HCT116 (cell line): ENCODE results near the gene RGS13. TPM values are rescaled to one million over a fixed set of nuclear protein-coding genes. Genes with fewer than 3 reads are reported as not detected.

Experiments
- ATAC-seq: fragments of 200-7000 bp; cut with Tn5 transposase; 2 replicates; pipeline ENCODE4 v1.9.1; 2020; ENCODE audit warnings: mild to moderate bottlenecking, moderate library complexity
- BruUV-seq: library from RNA; stranded (reverse); fragments of 400-500 nt; replicated peaks from 2 replicates; lab custom pipeline; 2021; lab: Mats Ljungman, UMichigan
- CTCF ChIA-PET: fragments of 300-600 bp; sonication (Branson Sonifier 250); formaldehyde crosslinking; loops from one replicate; lab custom pipeline; 2021; ENCODE audit warnings: antibody characterized with exemption; lab: Charles Lee
- POLR2A ChIA-PET: fragments of 300-600, 350-600 bp; sonication (Branson Sonifier 250); formaldehyde crosslinking; loops from one replicate; lab custom pipeline; 2021; ENCODE audit warnings: antibody characterized with exemption; lab: Charles Lee
- RAD21 ChIA-PET, 2 experiments: fragments of 300-600 bp; sonication (Branson Sonifier 250); formaldehyde crosslinking; loops; one replicate each; lab custom pipeline; 2023; ENCODE audit warnings: low total read pairs in 2 of 2; ENCODE audit not compliant: uncharacterized antibody in 2 of 2, unreplicated experiment in 2 of 2, low non-redundant PET in 1 of 2; lab: Charles Lee
- DNase-seq: peaks from one replicate; pipeline ENCODE4 v3.0.0-alpha.2; 2010; ENCODE audit warnings: low read depth, low spot score
- H2AFZ ChIP-seq: fragments of 200-600 bp; shearing (Covaris generic), sonication (generic); 2 replicates; pipeline ENCODE4 v1.6.1; 2017; ENCODE audit warnings: low read depth, mixed run types, mixed read lengths, antibody characterized with exemption, low read length; ENCODE audit not compliant: poor library complexity, severe bottlenecking
- H3K27ac ChIP-seq: 2 replicates; pipeline ENCODE4 v1.5.1; 2012; ENCODE audit warnings: low read depth, low read length
- H3K27me3 ChIP-seq: fragments of 200-600 bp; sonication (generic); 2 replicates; pipeline ENCODE4 v1.6.1; 2016; ENCODE audit warnings: mixed run types, low read length, mixed read lengths; ENCODE audit not compliant: insufficient read depth
- H3K36me3 ChIP-seq, 2 experiments: fragments of 200-500 bp in 1 of 2; fragments of 200-600 bp in 1 of 2; sonication (Bioruptor generic) in 1 of 2; sonication (generic) in 1 of 2; 2 replicates each; pipeline versions ENCODE4 v1.5.1 to v1.6.1; 2014 to 2016; ENCODE audit warnings: low read length in 2 of 2, inconsistent platforms in 1 of 2, mixed read lengths in 1 of 2, mixed run types in 1 of 2; ENCODE audit not compliant: insufficient read depth in 2 of 2, control insufficient read depth in 1 of 2
- H3K4me1 ChIP-seq, 2 experiments: fragments of 200-600 bp in 1 of 2; sonication (generic) in 1 of 2; 2 replicates each; pipeline versions ENCODE4 v1.5.1 to v1.6.1; 2012 to 2017; ENCODE audit warnings: low read length in 2 of 2, inconsistent platforms in 1 of 2, mild to moderate bottlenecking in 1 of 2, mixed read lengths in 1 of 2, mixed run types in 1 of 2, moderate library complexity in 1 of 2; ENCODE audit not compliant: insufficient read depth in 2 of 2, control insufficient read depth in 1 of 2
- H3K4me2 ChIP-seq: fragments of 200-600 bp; sonication (generic); 2 replicates; pipeline ENCODE4 v1.6.1; 2017; ENCODE audit warnings: mixed run types, low read length, mixed read lengths
- H3K4me3 ChIP-seq, 2 experiments: fragments of 200-600 bp in 1 of 2; sonication (generic) in 1 of 2; replicated peaks in 1 of 2; 2 replicates each; pipeline ENCODE4 v1.5.1; 2011 to 2016; ENCODE audit warnings: low read length in 2 of 2, control low read depth in 1 of 2, low read depth in 1 of 2, mild to moderate bottlenecking in 1 of 2, mixed read lengths in 1 of 2, mixed run types in 1 of 2
- H3K79me2 ChIP-seq: fragments of 200-600 bp; sonication (generic); 2 replicates; pipeline ENCODE4 v1.6.1; 2017; ENCODE audit warnings: mild to moderate bottlenecking, mixed run types, low read length, moderate library complexity, mixed read lengths; ENCODE audit not compliant: insufficient read depth
- H3K9ac ChIP-seq: fragments of 200-600 bp; sonication (generic); 2 replicates; pipeline ENCODE4 v1.6.1; 2016; ENCODE audit warnings: low read length, mixed read lengths
- H3K9me2 ChIP-seq: fragments of 200-600 bp; sonication (generic), shearing (Covaris generic); 2 replicates; pipeline ENCODE4 v1.6.1; 2017; ENCODE audit warnings: mixed run types, mild to moderate bottlenecking, moderate library complexity; ENCODE audit not compliant: insufficient read depth
- H3K9me3 ChIP-seq, 2 experiments: fragments of 200-500 bp in 1 of 2; fragments of 200-600 bp in 1 of 2; sonication (Bioruptor generic) in 1 of 2; sonication (generic) in 1 of 2; 2 replicates each; pipeline ENCODE4 v1.6.1; 2014 to 2017; ENCODE audit warnings: low read length in 2 of 2, mixed read lengths in 2 of 2, inconsistent platforms in 1 of 2, low read depth in 1 of 2, mild to moderate bottlenecking in 1 of 2, mixed run types in 1 of 2, moderate library complexity in 1 of 2; ENCODE audit not compliant: control insufficient read depth in 1 of 2, insufficient read depth in 1 of 2
- H4K20me1 ChIP-seq: fragments of 200-600 bp; sonication (generic), shearing (Covaris generic); 2 replicates; pipeline ENCODE4 v1.6.1; 2017; ENCODE audit warnings: mixed run types, mild to moderate bottlenecking, moderate library complexity; ENCODE audit not compliant: insufficient read depth
- CTCF ChIP-seq, 3 experiments: fragments of 200-600 bp in 1 of 3; sonication (generic) in 1 of 3; IDR thresholded peaks in 2 of 3; conservative IDR thresholded peaks in 1 of 3; 2 replicates each; pipeline ENCODE4 v1.5.1; 2012 to 2017; ENCODE audit warnings: low read depth in 2 of 3, low read length in 2 of 3, antibody characterized with exemption in 1 of 3, borderline replicate concordance in 1 of 3, control low read depth in 1 of 3, mild to moderate bottlenecking in 1 of 3, mixed read lengths in 1 of 3, mixed run types in 1 of 3, moderate library complexity in 1 of 3; ENCODE audit not compliant: insufficient read depth in 1 of 3
- EGR1 ChIP-seq: IDR thresholded peaks from 2 replicates; pipeline ENCODE4 v1.6.1; 2012; ENCODE audit warnings: low read depth
- ELF1 ChIP-seq: IDR thresholded peaks from 2 replicates; pipeline ENCODE4 v1.6.1; 2012; ENCODE audit warnings: low read depth, borderline replicate concordance
- FOSL1 ChIP-seq: IDR thresholded peaks from 2 replicates; pipeline ENCODE4 v1.6.1; 2012; ENCODE audit warnings: low read depth
- JUND ChIP-seq: IDR thresholded peaks from 2 replicates; pipeline ENCODE4 v1.6.1; 2012
- POLR2AphosphoS5 ChIP-seq: IDR thresholded peaks from 2 replicates; pipeline ENCODE4 v1.6.1; 2011; ENCODE audit warnings: mild to moderate bottlenecking, low read depth, low read length, moderate library complexity
- RAD21 ChIP-seq: IDR thresholded peaks from 2 replicates; pipeline ENCODE4 v1.6.1; 2012; ENCODE audit warnings: low read depth, mild to moderate bottlenecking
- YY1 ChIP-seq: IDR thresholded peaks from 2 replicates; pipeline ENCODE4 v1.6.1; 2011; ENCODE audit warnings: low read length, low read depth, moderate library complexity, mild to moderate bottlenecking; ENCODE audit not compliant: insufficient replicate concordance; ENCODE audit errors: extremely low read depth
- ZFX ChIP-seq: fragments of 450-650 bp; IDR thresholded peaks from 2 replicates; pipeline ENCODE4 v1.6.1; 2017
- ZNF274 ChIP-seq: fragments of 200-500 bp; sonication (Bioruptor generic); IDR thresholded peaks from 2 replicates; pipeline ENCODE4 v1.6.1; 2014; ENCODE audit warnings: mild to moderate bottlenecking, low read depth, low read length, inconsistent platforms
- intact Hi-C: fragments of 100-400 bp; cut with micrococcal nuclease; formaldehyde crosslinking; loops from 2 replicates; pipeline ENCODE4 v1.10.0; 2022
- total RNA-seq: library from RNA; stranded (reverse); gene quantifications from one replicate; pipeline ENCODE4 v1.2.1, GENCODE V29; 2021; ENCODE audit not compliant: unreplicated experiment
- TF ChIP-seq, protein P1 (sequence below): IDR thresholded peaks from 2 replicates; pipeline ENCODE4 v1.6.1; 2012
- TF ChIP-seq, protein P2 (sequence below): IDR thresholded peaks from 2 replicates; pipeline ENCODE4 v1.6.1; 2012; ENCODE audit warnings: low read depth

The RGS13 gene
- total RNA-seq, 1 experiment from 2014 or later = not detected

- Histone ChIP-seq H2AFZ (no peak overlapping the region), H4K20me1 (no peaks in the 10 kb centered on the region), H3K9ac (no peak overlapping the region), H3K27ac (no peak overlapping the region), H3K4me2 (no peak overlapping the region), H3K36me3 (no peaks in the 10 kb centered on the region), H3K4me1 (no peaks in the 10 kb centered on the region), H3K9me3 (no peaks in the 10 kb centered on the region), H3K27me3 (no peaks in the 10 kb centered on the region), H3K9me2 (no peaks in the 10 kb centered on the region), H3K4me3 (no peak overlapping the region), H3K79me2 (no peaks in the 10 kb centered on the region)
- intact Hi-C loops = no loop called here
- TF ChIP-seq EGR1 (no peak), ZFX (no peak), JUND (no peak)
- CTCF ChIA-PET = no interaction called here
- ATAC-seq (no peak), DNase-seq (no peak)
- BruUV-seq = no TSS peak
- POLR2A ChIA-PET = no interaction called here
- RAD21 ChIA-PET = no interaction called here
These were observed 43.4 kb upstream of the RGS13 start for GRCh38 chr1:192592517-192592916.

DNA sequence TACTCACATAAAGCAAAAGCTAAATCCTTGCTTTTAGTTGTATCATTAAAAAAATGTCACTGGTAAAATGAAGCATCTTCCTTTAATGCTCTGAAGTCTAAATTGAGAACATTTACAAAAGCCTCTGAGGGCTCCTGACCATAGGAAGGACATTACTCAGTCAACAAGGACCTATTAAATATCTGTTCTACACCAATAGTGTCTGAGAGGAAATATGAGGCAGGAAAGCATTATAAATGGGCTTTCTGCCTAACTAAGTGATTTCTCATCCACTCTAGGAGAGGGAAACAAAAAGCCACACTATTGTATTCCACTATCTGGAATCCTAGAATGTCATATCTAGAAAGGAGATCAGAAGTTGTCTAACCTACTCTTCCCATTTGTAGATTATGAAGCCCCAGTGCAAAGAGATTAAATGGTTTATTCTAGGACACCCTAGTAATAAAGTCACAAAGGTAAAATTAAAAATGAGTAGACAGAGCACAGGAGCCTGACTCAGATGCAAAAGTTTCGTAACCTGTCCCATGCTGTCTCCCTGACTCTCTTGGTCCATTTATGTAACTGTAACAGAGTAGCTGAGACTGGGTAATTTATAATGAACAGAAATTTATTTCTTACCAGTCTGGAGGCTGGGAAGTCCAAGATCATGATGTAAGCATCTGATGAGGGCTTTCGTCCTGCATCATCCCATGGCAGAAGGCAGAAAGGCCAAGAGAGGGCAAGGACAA is 42.8 kb upstream of the RGS13 start:
- no peaks in the 10 kb centered on the region for H3K9me2 ChIP-seq
- H3K4me3 ChIP-seq = no peak overlapping the region
- no peaks in the 10 kb centered on the region for H3K79me2 ChIP-seq
- no peaks in the 10 kb centered on the region for H3K27me3 ChIP-seq
- H2AFZ ChIP-seq = no peak overlapping the region
- no peak overlapping the region for H3K27ac ChIP-seq
- H3K36me3 ChIP-seq = no peaks in the 10 kb centered on the region
- H3K9ac ChIP-seq = no peak overlapping the region
- H3K4me1 ChIP-seq = no peaks in the 10 kb centered on the region
- intact Hi-C loops = no loop called here
- no peaks in the 10 kb centered on the region for H3K9me3 ChIP-seq
- RAD21 ChIA-PET = no interaction called here
- CTCF ChIA-PET = no interaction called here
- ATAC-seq (no peak), DNase-seq (no peak)
- H4K20me1 ChIP-seq = no peaks in the 10 kb centered on the region
- TF ChIP-seq, protein P1, sequence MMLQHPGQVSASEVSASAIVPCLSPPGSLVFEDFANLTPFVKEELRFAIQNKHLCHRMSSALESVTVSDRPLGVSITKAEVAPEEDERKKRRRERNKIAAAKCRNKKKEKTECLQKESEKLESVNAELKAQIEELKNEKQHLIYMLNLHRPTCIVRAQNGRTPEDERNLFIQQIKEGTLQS = no peak
- TF ChIP-seq ZFX = no peak
- no peak for TF ChIP-seq ELF1
- no peak for TF ChIP-seq CTCF (IDR thresholded peaks at IDR 0.05 in 2 of 3, conservative IDR thresholded peaks at IDR 0.05 in 1 of 3; ENCODE audit: borderline replicate concordance in 1 of 3, insufficient read depth in 1 of 3, low read depth in 2 of 3, low read length in 2 of 3)
- no peak for TF ChIP-seq YY1
- TF ChIP-seq, protein P2, sequence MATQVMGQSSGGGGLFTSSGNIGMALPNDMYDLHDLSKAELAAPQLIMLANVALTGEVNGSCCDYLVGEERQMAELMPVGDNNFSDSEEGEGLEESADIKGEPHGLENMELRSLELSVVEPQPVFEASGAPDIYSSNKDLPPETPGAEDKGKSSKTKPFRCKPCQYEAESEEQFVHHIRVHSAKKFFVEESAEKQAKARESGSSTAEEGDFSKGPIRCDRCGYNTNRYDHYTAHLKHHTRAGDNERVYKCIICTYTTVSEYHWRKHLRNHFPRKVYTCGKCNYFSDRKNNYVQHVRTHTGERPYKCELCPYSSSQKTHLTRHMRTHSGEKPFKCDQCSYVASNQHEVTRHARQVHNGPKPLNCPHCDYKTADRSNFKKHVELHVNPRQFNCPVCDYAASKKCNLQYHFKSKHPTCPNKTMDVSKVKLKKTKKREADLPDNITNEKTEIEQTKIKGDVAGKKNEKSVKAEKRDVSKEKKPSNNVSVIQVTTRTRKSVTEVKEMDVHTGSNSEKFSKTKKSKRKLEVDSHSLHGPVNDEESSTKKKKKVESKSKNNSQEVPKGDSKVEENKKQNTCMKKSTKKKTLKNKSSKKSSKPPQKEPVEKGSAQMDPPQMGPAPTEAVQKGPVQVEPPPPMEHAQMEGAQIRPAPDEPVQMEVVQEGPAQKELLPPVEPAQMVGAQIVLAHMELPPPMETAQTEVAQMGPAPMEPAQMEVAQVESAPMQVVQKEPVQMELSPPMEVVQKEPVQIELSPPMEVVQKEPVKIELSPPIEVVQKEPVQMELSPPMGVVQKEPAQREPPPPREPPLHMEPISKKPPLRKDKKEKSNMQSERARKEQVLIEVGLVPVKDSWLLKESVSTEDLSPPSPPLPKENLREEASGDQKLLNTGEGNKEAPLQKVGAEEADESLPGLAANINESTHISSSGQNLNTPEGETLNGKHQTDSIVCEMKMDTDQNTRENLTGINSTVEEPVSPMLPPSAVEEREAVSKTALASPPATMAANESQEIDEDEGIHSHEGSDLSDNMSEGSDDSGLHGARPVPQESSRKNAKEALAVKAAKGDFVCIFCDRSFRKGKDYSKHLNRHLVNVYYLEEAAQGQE = no peak
- TF ChIP-seq POLR2AphosphoS5 = no peak
- TF ChIP-seq RAD21 = no peak
- no peak for TF ChIP-seq FOSL1
- TF ChIP-seq ZNF274 = no peak
- TF ChIP-seq, all 23 proteins: peak for 0
- BruUV-seq = no TSS peak
- H3K4me2 ChIP-seq = no peak overlapping the region
- POLR2A ChIA-PET = no interaction called here
